ENCODE data around the gene PRORP.
"Not testable (repeated sequence)": the region's sequence is repeated elsewhere in the genome, so short reads cannot be mapped to it uniquely, and the experiment has no call there.

Gene PRORP

GRCh38 chr14:35138585-35138984 lies 16.2 kb downstream of the PRORP start:
- no peak for DNase-seq (ENCODE audit: low spot score)

- no peak for DNase-seq (ENCODE audit: low spot score)
These were observed 18.6 kb downstream of the PRORP start for GRCh38 chr14:35140718-35141581.

- no peak for DNase-seq (ENCODE audit: low spot score)
These were observed 21.7 kb downstream of the PRORP start for GRCh38 chr14:35144029-35144428.

GRCh38 chr14:35146711-35147149 lies 24.4 kb downstream of the PRORP start:
- no peak for DNase-seq (ENCODE audit: low spot score)

- DNase-seq (ENCODE audit: low spot score): no peak
These were observed 24.8 kb downstream of the PRORP start for GRCh38 chr14:35147186-35147585.

GRCh38 chr14:35147711-35148110 lies 25.4 kb downstream of the PRORP start:
- no peak for DNase-seq (ENCODE audit: low spot score)

- DNase-seq (ENCODE audit: low spot score): no peak
These were observed 26.9 kb downstream of the PRORP start for GRCh38 chr14:35149239-35149638.

GRCh38 chr14:35152531-35152930 lies 30.2 kb downstream of the PRORP start:
- not testable (repeated sequence) for DNase-seq (ENCODE audit: low spot score)

- DNase-seq (ENCODE audit: low spot score): no peak
These were observed 31.7 kb downstream of the PRORP start for GRCh38 chr14:35154016-35154415.

GRCh38 chr14:35155962-35156361 lies 33.6 kb downstream of the PRORP start:
- no peak for DNase-seq (ENCODE audit: low spot score)

- no peak for DNase-seq (ENCODE audit: low spot score)
These were observed 36.1 kb downstream of the PRORP start for GRCh38 chr14:35158491-35158890.

- DNase-seq (ENCODE audit: low spot score): no peak
These were observed 36.8 kb downstream of the PRORP start for GRCh38 chr14:35158951-35159653.

- no peak for DNase-seq (ENCODE audit: low spot score)
These were observed 37.5 kb downstream of the PRORP start for GRCh38 chr14:35159742-35160409.

- no peak for DNase-seq (ENCODE audit: low spot score)
These were observed 38.9 kb downstream of the PRORP start for GRCh38 chr14:35161231-35161630.

- DNase-seq (ENCODE audit: low spot score): no peak
These were observed 41.0 kb downstream of the PRORP start for GRCh38 chr14:35163384-35163783.

GRCh38 chr14:35164849-35165248 lies 42.5 kb downstream of the PRORP start:
- no peak for DNase-seq (ENCODE audit: low spot score)

GRCh38 chr14:35167496-35167895 lies 45.1 kb downstream of the PRORP start:
- DNase-seq (ENCODE audit: low spot score): no peak
